BLaER1 treated with 17β-estradiol and CSF1 and Interleukin-3, amounts not matched to agents 10 nM and 100 nM (cell line): ENCODE data around the gene S100A1.

Experiments
- H3K27ac ChIP-seq, 11 experiments: shearing (Covaris generic); formaldehyde crosslinking; 2 replicates each; pipeline ENCODE4 v1.8.1; 2022
- H3K27me3 ChIP-seq, 11 experiments: shearing (Covaris generic); formaldehyde crosslinking; 2 replicates each; pipeline ENCODE4 v1.8.1; 2022
- H3K36me3 ChIP-seq, 11 experiments: shearing (Covaris generic); formaldehyde crosslinking; 2 replicates each; pipeline ENCODE4 v1.8.1; 2022
- H3K4me1 ChIP-seq, 10 experiments: shearing (Covaris generic); formaldehyde crosslinking; 2 replicates each; pipeline ENCODE4 v1.8.1; 2022
- H3K4me2 ChIP-seq, 11 experiments: shearing (Covaris generic); formaldehyde crosslinking; 2 replicates each; pipeline ENCODE4 v1.8.1; 2022
- H3K4me3 ChIP-seq, 10 experiments: shearing (Covaris generic); formaldehyde crosslinking; 2 replicates each; pipeline ENCODE4 v1.8.1; 2022
- H3K9ac ChIP-seq, 11 experiments: shearing (Covaris generic); formaldehyde crosslinking; 2 replicates each; pipeline ENCODE4 v1.8.1; 2022
- H3K9me3 ChIP-seq, 11 experiments: shearing (Covaris generic); formaldehyde crosslinking; replicated peaks in 1 of 11; 2 replicates each; pipeline ENCODE4 v1.8.1; 2022
- H4K20me1 ChIP-seq, 11 experiments: shearing (Covaris generic); formaldehyde crosslinking; 2 replicates each; pipeline ENCODE4 v1.8.1; 2022
- Cebpa-rat ChIP-seq, 11 experiments: shearing (Covaris generic); IDR thresholded peaks; 2 replicates each; pipeline ENCODE4 v1.8.1; 2022

Gene S100A1

GRCh38 chr1:153640861-153641260, 12.6 kb downstream of the S100A1 start:
- Histone ChIP-seq H3K4me2 (no peak overlapping the region), H3K36me3 (peaks cover 100% of the 10 kb centered on the region in 11 experiments), H3K9ac (0 out of 22 replicates have a peak overlapping the region, but pooled peaks of 1 of the 11 experiments have one; percentile 22), H3K27ac (no peak overlapping the region), H3K4me1 (peaks cover 27 to 65% (median 35%) of the 10 kb centered on the region in 10 experiments), H3K4me3 (no peak overlapping the region), H3K27me3 (no peaks in the 10 kb centered on the region), H3K9me3 (no peaks in the 10 kb centered on the region), H4K20me1 (peaks cover 0 to 28% (median 12%) of the 10 kb centered on the region in 11 experiments; a peak in 8 of 22 replicates)
- TF ChIP-seq Cebpa-rat (IDR thresholded peaks at IDR 0.05): no peak

- H4K20me1 ChIP-seq: peaks cover 0 to 26% (median 8%) of the 10 kb centered on the region in 11 experiments; a peak in 8 of 22 replicates
- no peaks in the 10 kb centered on the region for H3K27me3 ChIP-seq
- H3K4me3 ChIP-seq: no peak overlapping the region
- H3K27ac ChIP-seq: no peak overlapping the region
- peaks cover 90 to 100% (median 100%) of the 10 kb centered on the region in 11 experiments for H3K36me3 ChIP-seq
- no peaks in the 10 kb centered on the region for H3K9me3 ChIP-seq
- H3K4me2 ChIP-seq: no peak overlapping the region
- H3K4me1 ChIP-seq: peaks cover 25 to 65% (median 34%) of the 10 kb centered on the region in 10 experiments
- TF ChIP-seq Cebpa-rat (IDR thresholded peaks at IDR 0.05): no peak
- H3K9ac ChIP-seq: peak overlapping the region in 1 of 11 experiments; percentile 4; a peak in 1 of 22 replicates
These were observed 13.9 kb downstream of the S100A1 start for GRCh38 chr1:153642161-153642560.

- H3K27me3 ChIP-seq: no peaks in the 10 kb centered on the region
- no peak overlapping the region for H3K27ac ChIP-seq
- no peak overlapping the region for H3K9ac ChIP-seq
- no peak overlapping the region for H3K4me3 ChIP-seq
- H3K4me2 ChIP-seq: peak overlapping the region in 3 of 11 experiments; percentile 6 to 86 (median 39); a peak in 3 of 22 replicates
- H3K36me3 ChIP-seq: peaks cover 80 to 97% (median 95%) of the 10 kb centered on the region in 11 experiments
- H3K4me1 ChIP-seq: peaks cover 30 to 71% (median 38%) of the 10 kb centered on the region in 10 experiments
- no peak for TF ChIP-seq Cebpa-rat (IDR thresholded peaks at IDR 0.05)
- peaks cover 0 to 26% (median 8%) of the 10 kb centered on the region in 11 experiments; a peak in 8 of 22 replicates for H4K20me1 ChIP-seq
- no peaks in the 10 kb centered on the region for H3K9me3 ChIP-seq
These were observed 14.9 kb downstream of the S100A1 start for GRCh38 chr1:153643100-153643499.

- peak overlapping the region in 3 of 11 experiments; percentile 6 to 86 (median 39); a peak in 3 of 22 replicates for H3K4me2 ChIP-seq
- no peaks in the 10 kb centered on the region for H3K9me3 ChIP-seq
- no peak for TF ChIP-seq Cebpa-rat (IDR thresholded peaks at IDR 0.05)
- no peak overlapping the region for H3K9ac ChIP-seq
- H3K4me3 ChIP-seq: no peak overlapping the region
- H3K4me1 ChIP-seq: peaks cover 34 to 75% (median 44%) of the 10 kb centered on the region in 10 experiments
- peaks cover 0 to 26% (median 8%) of the 10 kb centered on the region in 11 experiments; a peak in 8 of 22 replicates for H4K20me1 ChIP-seq
- H3K27ac ChIP-seq: no peak overlapping the region
- peaks cover 73 to 90% (median 87%) of the 10 kb centered on the region in 11 experiments for H3K36me3 ChIP-seq
- H3K27me3 ChIP-seq: no peaks in the 10 kb centered on the region
These were observed 15.6 kb downstream of the S100A1 start for GRCh38 chr1:153643816-153644215.

GRCh38 chr1:153646672-153647345, 18.6 kb downstream of the S100A1 start:
- Histone ChIP-seq H3K4me2 (peak overlapping the region; percentile 11 to 88 (median 70); a peak in 21 of 22 replicates), H3K4me3 (peak overlapping the region in 1 of 10 experiments; percentile 18; a peak in 1 of 20 replicates), H3K27me3 (no peaks in the 10 kb centered on the region), H3K9ac (no peak overlapping the region; a peak in 2 of 22 replicates), H4K20me1 (peaks cover 0 to 16% (median 5%) of the 10 kb centered on the region in 11 experiments; a peak in 6 of 22 replicates), H3K36me3 (peaks cover 43 to 60% (median 58%) of the 10 kb centered on the region in 11 experiments), H3K4me1 (peaks cover 39 to 66% (median 50%) of the 10 kb centered on the region in 10 experiments), H3K27ac (peak overlapping the region; percentile 14 to 70 (median 47); a peak in 16 of 22 replicates), H3K9me3 (no peaks in the 10 kb centered on the region)
- no peak for TF ChIP-seq Cebpa-rat (IDR thresholded peaks at IDR 0.05)

- Histone ChIP-seq H3K27me3 (no peaks in the 10 kb centered on the region), H3K27ac (peak overlapping the region; percentile 14 to 70 (median 47); a peak in 17 of 22 replicates), H3K4me2 (peak overlapping the region in 9 of 11 experiments; percentile 11 to 88 (median 73); a peak in 13 of 22 replicates), H3K9ac (no peak overlapping the region; a peak in 1 of 22 replicates), H3K36me3 (peaks cover 38 to 55% (median 52%) of the 10 kb centered on the region in 11 experiments), H3K4me1 (peaks cover 37 to 65% (median 50%) of the 10 kb centered on the region in 10 experiments), H4K20me1 (peaks cover 0 to 11% (median under 1%) of the 10 kb centered on the region in 11 experiments; a peak in 6 of 22 replicates), H3K9me3 (no peaks in the 10 kb centered on the region), H3K4me3 (no peak overlapping the region)
- no peak for TF ChIP-seq Cebpa-rat (IDR thresholded peaks at IDR 0.05)
These were observed 19.1 kb downstream of the S100A1 start for GRCh38 chr1:153647346-153647714.

GRCh38 chr1:153648000-153648643, 19.9 kb downstream of the S100A1 start:
- TF ChIP-seq Cebpa-rat (IDR thresholded peaks at IDR 0.05): peak in 1 of 11 experiments; percentile 11; a peak in 2 of 22 replicates
- Histone ChIP-seq H4K20me1 (peaks cover 0 to 10% (median 0%) of the 10 kb centered on the region in 11 experiments; a peak in 4 of 22 replicates), H3K27ac (peak overlapping the region in 8 of 11 experiments; percentile 28 to 70 (median 58); a peak in 13 of 22 replicates)

GRCh38 chr1:153649137-153649862, 21.1 kb downstream of the S100A1 start:
- H3K9ac ChIP-seq: peak overlapping the region in 2 of 11 experiments; percentile 1 to 3; a peak in 2 of 22 replicates
- no peak for TF ChIP-seq Cebpa-rat (IDR thresholded peaks at IDR 0.05)

More at GRCh38 chr1:153648000-153648643, 19.9 kb downstream of the S100A1 start:
- H3K36me3 ChIP-seq: peaks cover 30 to 47% (median 44%) of the 10 kb centered on the region in 11 experiments
- no peaks in the 10 kb centered on the region for H3K27me3 ChIP-seq
- peak overlapping the region in 3 of 11 experiments; percentile 20 to 42 (median 28); a peak in 4 of 22 replicates for H3K9ac ChIP-seq
- H3K9me3 ChIP-seq: no peaks in the 10 kb centered on the region
- peak overlapping the region in 8 of 11 experiments; percentile 18 to 88 (median 52); a peak in 11 of 22 replicates for H3K4me2 ChIP-seq
- no peak overlapping the region for H3K4me3 ChIP-seq
- peaks cover 41 to 66% (median 54%) of the 10 kb centered on the region in 10 experiments for H3K4me1 ChIP-seq

More at GRCh38 chr1:153649137-153649862, 21.1 kb downstream of the S100A1 start:
- peaks cover 0 to 10% (median 0%) of the 10 kb centered on the region in 11 experiments; a peak in 3 of 22 replicates for H4K20me1 ChIP-seq
- H3K4me2 ChIP-seq: 0 out of 22 replicates have a peak overlapping the region, but pooled peaks of 1 of the 11 experiments have one; percentile 5
- no peak overlapping the region for H3K4me3 ChIP-seq
- H3K27me3 ChIP-seq: no peaks in the 10 kb centered on the region
- H3K9me3 ChIP-seq: no peaks in the 10 kb centered on the region
- H3K4me1 ChIP-seq: peaks cover 35 to 58% (median 49%) of the 10 kb centered on the region in 10 experiments
- peaks cover 18 to 35% (median 33%) of the 10 kb centered on the region in 11 experiments for H3K36me3 ChIP-seq
- H3K27ac ChIP-seq: peak overlapping the region in 6 of 11 experiments; percentile 3 to 70 (median 56); a peak in 8 of 22 replicates
